ENCODE data around the gene SMAD3.

GRCh38 chr15:67018441-67018840, 47.0 kb upstream of the SMAD3 start:
- TF ChIP-seq POLR2A (IDR thresholded peaks at IDR 0.05; ENCODE audit: low read depth, low read length), result no peak
- no peak for TF ChIP-seq E2F4 (IDR thresholded peaks at IDR 0.05; ENCODE audit: low read depth, low read length)
- TF ChIP-seq SREBF2 (IDR thresholded peaks at IDR 0.05; ENCODE audit: low read length), result no peak
- no peak for TF ChIP-seq SREBF1 (IDR thresholded peaks at IDR 0.05; ENCODE audit: low read length)
- no peak for TF ChIP-seq GABPA (IDR thresholded peaks at IDR 0.05; ENCODE audit: low read depth)
- TF ChIP-seq MAX (IDR thresholded peaks at IDR 0.05; ENCODE audit: low read depth, low read length), result no peak
- TF ChIP-seq TCF12 (IDR thresholded peaks at IDR 0.05; ENCODE audit: low read depth, low read length), result no peak
- no peak for TF ChIP-seq PBX3 (IDR thresholded peaks at IDR 0.05; ENCODE audit: insufficient replicate concordance, low read depth, low read length)
- no peak for TF ChIP-seq ZZZ3 (IDR thresholded peaks at IDR 0.05; ENCODE audit: control insufficient read depth, insufficient read length, low read depth)
- TF ChIP-seq CHD1 (IDR thresholded peaks at IDR 0.05; ENCODE audit: low read depth, low read length), result no peak
